KMS-11 (cell line): ENCODE results near the gene TRAF6.

Experiments
- H2AFZ ChIP-seq: fragments of 200-600 bp; sonication (generic); 2 replicates; pipeline ENCODE4 v1.6.1; 2016; ENCODE audit warnings: antibody characterized with exemption, mixed run types, low read depth
- H3K27ac ChIP-seq: fragments of 200-600 bp; sonication (generic); 2 replicates; pipeline ENCODE4 v1.6.1; 2016; ENCODE audit warnings: mild to moderate bottlenecking, mixed run types
- H3K27me3 ChIP-seq: fragments of 200-600 bp; sonication (generic); 2 replicates; pipeline ENCODE4 v1.6.1; 2017; ENCODE audit warnings: mild to moderate bottlenecking, low read depth, mixed run types, moderate library complexity; ENCODE audit not compliant: insufficient read depth
- H3K36me3 ChIP-seq: fragments of 200-600 bp; sonication (generic); 2 replicates; pipeline ENCODE4 v1.6.1; 2017; ENCODE audit warnings: mild to moderate bottlenecking, mixed run types; ENCODE audit not compliant: insufficient read depth
- H3K4me1 ChIP-seq: fragments of 200-600 bp; sonication (generic); 2 replicates; pipeline ENCODE4 v1.6.1; 2016; ENCODE audit warnings: mild to moderate bottlenecking, low read depth, mixed run types; ENCODE audit not compliant: poor library complexity, severe bottlenecking
- H3K4me2 ChIP-seq: fragments of 200-600 bp; sonication (generic); 2 replicates; pipeline ENCODE4 v1.7.0; 2016; ENCODE audit warnings: mild to moderate bottlenecking, mixed run types
- H3K4me3 ChIP-seq: fragments of 200-600 bp; sonication (generic); IDR thresholded peaks from 2 replicates; pipeline ENCODE4 v1.6.1; 2017; ENCODE audit warnings: low read depth, low read length, mixed read lengths; ENCODE audit not compliant: insufficient read depth
- H3K79me2 ChIP-seq: fragments of 200-600 bp; sonication (generic); 2 replicates; pipeline ENCODE4 v1.6.1; 2016; ENCODE audit warnings: low read depth, mixed run types; ENCODE audit not compliant: insufficient read depth
- H3K9ac ChIP-seq: fragments of 200-600 bp; sonication (generic); 2 replicates; pipeline ENCODE4 v1.6.1; 2016; ENCODE audit warnings: mild to moderate bottlenecking, mixed run types
- H4K20me1 ChIP-seq: fragments of 200-600 bp; sonication (generic); 2 replicates; pipeline ENCODE4 v1.6.1; 2016; ENCODE audit warnings: mild to moderate bottlenecking, mixed run types; ENCODE audit not compliant: insufficient read depth
- TF ChIP-seq, protein P1 (sequence below): fragments of 200-600 bp; sonication (generic); conservative IDR thresholded peaks from 2 replicates; pipeline ENCODE4 v1.6.1; 2017; ENCODE audit warnings: low read depth, mild to moderate bottlenecking, antibody characterized with exemption, low read length, moderate library complexity, mixed read lengths

TRAF6 gene

DNA sequence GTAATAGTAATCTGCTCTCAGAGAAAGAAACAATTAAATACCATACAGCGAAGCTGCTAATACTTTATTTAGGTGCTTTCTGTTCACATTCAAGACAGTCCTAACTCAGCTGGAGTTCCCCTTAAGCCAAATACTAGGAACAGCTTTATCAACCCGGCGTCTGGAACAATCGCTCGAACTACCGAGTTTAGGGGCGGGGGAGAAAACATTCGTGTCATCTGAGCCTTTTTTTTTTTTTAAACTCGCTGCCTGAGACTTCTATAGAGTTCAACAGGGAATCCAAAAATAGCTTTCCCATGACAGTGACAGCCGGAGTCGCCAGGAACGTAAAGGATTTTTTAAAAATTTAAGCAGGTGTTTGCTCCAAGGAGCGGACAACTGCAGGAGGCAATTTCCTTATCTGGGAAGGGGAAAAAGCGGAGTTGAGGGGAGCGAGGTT lies 852 bp downstream of the TRAF6 start:
- Histone ChIP-seq H3K27ac (no peak overlapping the region; the same call in 1 of the 2 replicates), H3K4me1 (peaks cover 8% of the 10 kb centered on the region), H4K20me1 (no peaks in the 10 kb centered on the region), H3K79me2 (peaks cover 13% of the 10 kb centered on the region; the same call in 1 of the 2 replicates), H3K27me3 (no peaks in the 10 kb centered on the region), H3K4me3 (no peak overlapping the region), H2AFZ (peak overlapping the region; percentile 97), H3K9ac (peak overlapping the region; percentile 75; the same call in 1 of the 2 replicates), H3K4me2 (peak overlapping the region; percentile 44), H3K36me3 (no peaks in the 10 kb centered on the region)
- TF ChIP-seq, protein P1, sequence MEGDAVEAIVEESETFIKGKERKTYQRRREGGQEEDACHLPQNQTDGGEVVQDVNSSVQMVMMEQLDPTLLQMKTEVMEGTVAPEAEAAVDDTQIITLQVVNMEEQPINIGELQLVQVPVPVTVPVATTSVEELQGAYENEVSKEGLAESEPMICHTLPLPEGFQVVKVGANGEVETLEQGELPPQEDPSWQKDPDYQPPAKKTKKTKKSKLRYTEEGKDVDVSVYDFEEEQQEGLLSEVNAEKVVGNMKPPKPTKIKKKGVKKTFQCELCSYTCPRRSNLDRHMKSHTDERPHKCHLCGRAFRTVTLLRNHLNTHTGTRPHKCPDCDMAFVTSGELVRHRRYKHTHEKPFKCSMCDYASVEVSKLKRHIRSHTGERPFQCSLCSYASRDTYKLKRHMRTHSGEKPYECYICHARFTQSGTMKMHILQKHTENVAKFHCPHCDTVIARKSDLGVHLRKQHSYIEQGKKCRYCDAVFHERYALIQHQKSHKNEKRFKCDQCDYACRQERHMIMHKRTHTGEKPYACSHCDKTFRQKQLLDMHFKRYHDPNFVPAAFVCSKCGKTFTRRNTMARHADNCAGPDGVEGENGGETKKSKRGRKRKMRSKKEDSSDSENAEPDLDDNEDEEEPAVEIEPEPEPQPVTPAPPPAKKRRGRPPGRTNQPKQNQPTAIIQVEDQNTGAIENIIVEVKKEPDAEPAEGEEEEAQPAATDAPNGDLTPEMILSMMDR = no peak

GRCh38 chr11:36508743-36509142 lies 1.3 kb downstream of the TRAF6 start:
- peaks cover 13% of the 10 kb centered on the region; the same call in 1 of the 2 replicates for H3K79me2 ChIP-seq
- H3K27ac ChIP-seq = no peak overlapping the region; the same call in 1 of the 2 replicates
- no peaks in the 10 kb centered on the region for H3K36me3 ChIP-seq
- H3K4me2 ChIP-seq = peak overlapping the region; percentile 44
- H2AFZ ChIP-seq = no peak overlapping the region
- no peak overlapping the region for H3K4me3 ChIP-seq
- peaks cover 8% of the 10 kb centered on the region for H3K4me1 ChIP-seq
- no peaks in the 10 kb centered on the region for H4K20me1 ChIP-seq
- no peaks in the 10 kb centered on the region for H3K27me3 ChIP-seq
- TF ChIP-seq, protein P1 = no peak
- H3K9ac ChIP-seq = peak overlapping the region; percentile 75; the same call in 1 of the 2 replicates

DNA sequence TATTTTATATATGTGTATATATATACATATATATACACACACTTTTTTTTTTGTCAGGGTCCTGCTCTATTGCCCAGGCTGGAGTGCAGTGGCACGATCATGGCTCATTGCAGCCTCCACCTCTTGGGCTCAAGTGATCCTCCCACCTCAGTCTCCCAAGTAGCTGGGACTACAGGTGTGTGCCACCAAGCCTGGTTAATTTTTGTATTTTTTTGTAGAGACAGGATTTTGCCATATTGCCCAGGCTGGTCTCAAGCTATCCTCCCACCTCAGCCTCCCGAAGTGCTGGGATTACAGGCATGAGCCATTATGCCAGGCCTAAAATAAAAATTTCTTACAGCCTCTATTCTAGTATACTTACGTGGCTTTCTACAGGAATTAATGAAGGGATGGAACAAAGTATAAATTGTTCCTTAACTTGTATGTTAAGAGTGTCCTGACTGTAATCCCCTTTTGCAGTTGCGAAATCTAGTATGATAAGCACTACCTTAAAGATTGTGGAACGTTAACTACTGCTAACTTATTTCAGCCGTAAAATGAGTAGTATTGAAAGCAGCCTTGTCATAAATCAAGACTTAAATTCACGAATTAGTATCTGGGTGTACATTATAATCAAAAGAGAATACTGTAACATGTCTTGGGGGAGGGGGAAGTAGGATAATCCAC lies 2.1 kb downstream of the TRAF6 start:
- Histone ChIP-seq H3K79me2 (peaks cover 13% of the 10 kb centered on the region; the same call in 1 of the 2 replicates), H4K20me1 (no peaks in the 10 kb centered on the region), H3K4me1 (peaks cover 8% of the 10 kb centered on the region), H3K4me3 (no peak overlapping the region), H2AFZ (no peak overlapping the region), H3K9ac (no peak overlapping the region), H3K27ac (no peak overlapping the region), H3K4me2 (peak overlapping the region; percentile 44), H3K27me3 (no peaks in the 10 kb centered on the region), H3K36me3 (no peaks in the 10 kb centered on the region)
- TF ChIP-seq, protein P1 = no peak

DNA sequence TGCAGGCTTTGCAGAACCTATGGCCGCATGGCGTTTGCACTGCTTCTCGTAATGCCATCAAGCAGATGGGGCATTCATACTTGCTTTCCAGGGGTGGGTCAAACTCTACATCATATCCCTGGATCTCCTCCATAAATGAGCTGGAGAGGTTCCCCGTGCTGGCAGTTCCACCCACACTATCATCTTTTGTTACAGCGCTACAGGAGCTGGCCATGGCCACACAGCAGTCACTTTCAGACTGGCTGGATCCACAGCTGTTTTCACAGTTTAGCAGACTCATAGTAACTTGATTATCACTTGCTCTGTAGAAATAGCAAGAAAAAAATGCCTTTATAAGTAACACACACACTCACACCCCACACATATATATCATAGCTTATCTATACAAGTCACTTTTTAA lies 8.8 kb downstream of the TRAF6 start:
- no peak overlapping the region for H3K9ac ChIP-seq
- H3K4me2 ChIP-seq = no peak overlapping the region
- H3K27me3 ChIP-seq = no peaks in the 10 kb centered on the region
- TF ChIP-seq, protein P1 = no peak
- H3K27ac ChIP-seq = no peak overlapping the region
- H3K79me2 ChIP-seq = no peaks in the 10 kb centered on the region; the same call in 1 of the 2 replicates
- H3K4me3 ChIP-seq = no peak overlapping the region
- peaks cover 26% of the 10 kb centered on the region for H3K4me1 ChIP-seq
- H3K36me3 ChIP-seq = no peaks in the 10 kb centered on the region
- no peaks in the 10 kb centered on the region for H4K20me1 ChIP-seq
- H2AFZ ChIP-seq = no peak overlapping the region
